ENCODE data around the gene ODAD3. TPM values are rescaled to one million over a fixed set of nuclear protein-coding genes. Genes with fewer than 3 reads are reported as not detected.

Gene ODAD3
- total and polyA plus RNA-seq, 2 of the 13 experiments (the other 11 are each of a cell fraction or from before 2014, with no cell fraction given), result 0.04 to 0.08 TPM

DNA sequence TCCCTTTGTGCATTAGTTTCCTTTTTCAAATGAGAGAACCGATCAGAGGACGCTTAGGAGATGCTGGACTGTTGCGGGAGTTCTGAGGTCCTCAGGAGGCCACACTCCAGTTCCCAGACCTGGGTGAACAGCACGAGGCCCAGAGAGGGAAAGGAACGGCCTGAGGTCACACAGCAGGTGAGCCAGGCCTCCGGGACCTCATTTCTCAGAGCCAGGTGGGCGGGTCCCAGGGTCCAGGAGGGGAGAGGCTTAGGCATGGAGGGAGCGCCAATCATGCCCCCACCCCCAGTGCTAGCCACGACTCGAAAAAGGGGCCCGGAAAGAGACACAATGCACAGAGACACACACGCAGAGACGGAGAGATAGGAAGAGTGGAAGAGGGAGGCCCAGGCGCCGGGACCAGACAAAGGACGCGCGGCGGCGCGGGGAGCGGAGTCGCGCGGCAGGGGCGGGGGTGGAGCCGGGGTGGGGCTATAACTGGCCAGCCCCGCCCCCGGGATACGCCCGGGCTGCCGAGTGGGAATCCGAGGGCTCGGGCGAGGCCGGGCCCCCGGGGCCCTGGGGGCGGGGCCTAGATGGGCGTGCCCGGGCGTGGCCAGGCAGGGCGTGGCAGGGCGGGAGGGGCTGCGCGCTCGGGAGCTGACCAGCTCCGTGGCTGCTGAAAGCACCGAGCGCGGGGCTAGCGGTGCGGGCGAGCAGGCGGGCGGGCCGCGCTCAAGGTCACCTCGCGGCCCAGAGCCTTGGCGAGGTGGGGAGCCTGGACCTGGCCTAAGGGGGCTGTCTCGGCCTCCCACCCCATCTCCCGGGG lies 44.4 kb upstream of the ODAD3 start (continued):
- no peak for TF ChIP-seq ZFP90 (CRISPR knock-in tag; IDR thresholded peaks at IDR 0.05; ENCODE audit: borderline replicate concordance)
- TF ChIP-seq, protein P1, sequence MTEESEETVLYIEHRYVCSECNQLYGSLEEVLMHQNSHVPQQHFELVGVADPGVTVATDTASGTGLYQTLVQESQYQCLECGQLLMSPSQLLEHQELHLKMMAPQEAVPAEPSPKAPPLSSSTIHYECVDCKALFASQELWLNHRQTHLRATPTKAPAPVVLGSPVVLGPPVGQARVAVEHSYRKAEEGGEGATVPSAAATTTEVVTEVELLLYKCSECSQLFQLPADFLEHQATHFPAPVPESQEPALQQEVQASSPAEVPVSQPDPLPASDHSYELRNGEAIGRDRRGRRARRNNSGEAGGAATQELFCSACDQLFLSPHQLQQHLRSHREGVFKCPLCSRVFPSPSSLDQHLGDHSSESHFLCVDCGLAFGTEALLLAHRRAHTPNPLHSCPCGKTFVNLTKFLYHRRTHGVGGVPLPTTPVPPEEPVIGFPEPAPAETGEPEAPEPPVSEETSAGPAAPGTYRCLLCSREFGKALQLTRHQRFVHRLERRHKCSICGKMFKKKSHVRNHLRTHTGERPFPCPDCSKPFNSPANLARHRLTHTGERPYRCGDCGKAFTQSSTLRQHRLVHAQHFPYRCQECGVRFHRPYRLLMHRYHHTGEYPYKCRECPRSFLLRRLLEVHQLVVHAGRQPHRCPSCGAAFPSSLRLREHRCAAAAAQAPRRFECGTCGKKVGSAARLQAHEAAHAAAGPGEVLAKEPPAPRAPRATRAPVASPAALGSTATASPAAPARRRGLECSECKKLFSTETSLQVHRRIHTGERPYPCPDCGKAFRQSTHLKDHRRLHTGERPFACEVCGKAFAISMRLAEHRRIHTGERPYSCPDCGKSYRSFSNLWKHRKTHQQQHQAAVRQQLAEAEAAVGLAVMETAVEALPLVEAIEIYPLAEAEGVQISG (CRISPR knock-in tag; IDR thresholded peaks at IDR 0.05), result 0 out of 2 replicates have a peak, but pooled peaks have one; percentile 24
- TF ChIP-seq, protein P2, sequence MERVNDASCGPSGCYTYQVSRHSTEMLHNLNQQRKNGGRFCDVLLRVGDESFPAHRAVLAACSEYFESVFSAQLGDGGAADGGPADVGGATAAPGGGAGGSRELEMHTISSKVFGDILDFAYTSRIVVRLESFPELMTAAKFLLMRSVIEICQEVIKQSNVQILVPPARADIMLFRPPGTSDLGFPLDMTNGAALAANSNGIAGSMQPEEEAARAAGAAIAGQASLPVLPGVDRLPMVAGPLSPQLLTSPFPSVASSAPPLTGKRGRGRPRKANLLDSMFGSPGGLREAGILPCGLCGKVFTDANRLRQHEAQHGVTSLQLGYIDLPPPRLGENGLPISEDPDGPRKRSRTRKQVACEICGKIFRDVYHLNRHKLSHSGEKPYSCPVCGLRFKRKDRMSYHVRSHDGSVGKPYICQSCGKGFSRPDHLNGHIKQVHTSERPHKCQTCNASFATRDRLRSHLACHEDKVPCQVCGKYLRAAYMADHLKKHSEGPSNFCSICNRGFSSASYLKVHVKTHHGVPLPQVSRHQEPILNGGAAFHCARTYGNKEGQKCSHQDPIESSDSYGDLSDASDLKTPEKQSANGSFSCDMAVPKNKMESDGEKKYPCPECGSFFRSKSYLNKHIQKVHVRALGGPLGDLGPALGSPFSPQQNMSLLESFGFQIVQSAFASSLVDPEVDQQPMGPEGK (CRISPR knock-in tag; IDR thresholded peaks at IDR 0.05), result peak; percentile 13; the same call in 1 of the 2 replicates
- TF ChIP-seq ZNF713 (CRISPR knock-in tag; IDR thresholded peaks at IDR 0.05), result no peak
- peak; percentile 86 for TF ChIP-seq SAP130 (CRISPR knock-in tag; IDR thresholded peaks at IDR 0.05; ENCODE audit: low read depth)
- TF ChIP-seq ZFP36 (IDR thresholded peaks at IDR 0.05; ENCODE audit: borderline replicate concordance, low read depth, low read length, partially characterized antibody), result no peak
- peak; percentile 34 for TF ChIP-seq YY1 (IDR thresholded peaks at IDR 0.05; ENCODE audit: insufficient read depth, insufficient replicate concordance, low read depth, low read length)
- no peak for TF ChIP-seq SMARCE1 (IDR thresholded peaks at IDR 0.05; ENCODE audit: borderline replicate concordance)
- no peak for TF ChIP-seq ZMAT3 (CRISPR knock-in tag; conservative IDR thresholded peaks at IDR 0.05)
- peak; percentile 52; the same call in 1 of the 2 replicates for TF ChIP-seq SP4 (CRISPR knock-in tag; IDR thresholded peaks at IDR 0.05)
- peak; percentile 48; the same call in 1 of the 2 replicates for TF ChIP-seq SIN3A (IDR thresholded peaks at IDR 0.05; ENCODE audit: borderline replicate concordance, low read depth, low read length)
- TF ChIP-seq ZMYM3 (CRISPR knock-in tag; IDR thresholded peaks at IDR 0.05), result peak; percentile 90
- peak; percentile 92 for TF ChIP-seq MIER2 (CRISPR knock-in tag; IDR thresholded peaks at IDR 0.05)
- no peak for TF ChIP-seq ZBTB8A (CRISPR knock-in tag; IDR thresholded peaks at IDR 0.05; ENCODE audit: borderline replicate concordance, low read depth)
- TF ChIP-seq ZKSCAN8 (CRISPR knock-in tag; IDR thresholded peaks at IDR 0.05; ENCODE audit: borderline replicate concordance), result no peak
- TF ChIP-seq IKZF1 (IDR thresholded peaks at IDR 0.05), result no peak
- TF ChIP-seq, protein P3, sequence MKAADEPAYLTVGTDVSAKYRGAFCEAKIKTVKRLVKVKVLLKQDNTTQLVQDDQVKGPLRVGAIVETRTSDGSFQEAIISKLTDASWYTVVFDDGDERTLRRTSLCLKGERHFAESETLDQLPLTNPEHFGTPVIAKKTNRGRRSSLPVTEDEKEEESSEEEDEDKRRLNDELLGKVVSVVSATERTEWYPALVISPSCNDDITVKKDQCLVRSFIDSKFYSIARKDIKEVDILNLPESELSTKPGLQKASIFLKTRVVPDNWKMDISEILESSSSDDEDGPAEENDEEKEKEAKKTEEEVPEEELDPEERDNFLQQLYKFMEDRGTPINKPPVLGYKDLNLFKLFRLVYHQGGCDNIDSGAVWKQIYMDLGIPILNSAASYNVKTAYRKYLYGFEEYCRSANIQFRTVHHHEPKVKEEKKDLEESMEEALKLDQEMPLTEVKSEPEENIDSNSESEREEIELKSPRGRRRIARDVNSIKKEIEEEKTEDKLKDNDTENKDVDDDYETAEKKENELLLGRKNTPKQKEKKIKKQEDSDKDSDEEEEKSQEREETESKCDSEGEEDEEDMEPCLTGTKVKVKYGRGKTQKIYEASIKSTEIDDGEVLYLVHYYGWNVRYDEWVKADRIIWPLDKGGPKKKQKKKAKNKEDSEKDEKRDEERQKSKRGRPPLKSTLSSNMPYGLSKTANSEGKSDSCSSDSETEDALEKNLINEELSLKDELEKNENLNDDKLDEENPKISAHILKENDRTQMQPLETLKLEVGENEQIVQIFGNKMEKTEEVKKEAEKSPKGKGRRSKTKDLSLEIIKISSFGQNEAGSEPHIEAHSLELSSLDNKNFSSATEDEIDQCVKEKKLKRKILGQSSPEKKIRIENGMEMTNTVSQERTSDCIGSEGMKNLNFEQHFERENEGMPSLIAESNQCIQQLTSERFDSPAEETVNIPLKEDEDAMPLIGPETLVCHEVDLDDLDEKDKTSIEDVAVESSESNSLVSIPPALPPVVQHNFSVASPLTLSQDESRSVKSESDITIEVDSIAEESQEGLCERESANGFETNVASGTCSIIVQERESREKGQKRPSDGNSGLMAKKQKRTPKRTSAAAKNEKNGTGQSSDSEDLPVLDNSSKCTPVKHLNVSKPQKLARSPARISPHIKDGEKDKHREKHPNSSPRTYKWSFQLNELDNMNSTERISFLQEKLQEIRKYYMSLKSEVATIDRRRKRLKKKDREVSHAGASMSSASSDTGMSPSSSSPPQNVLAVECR (CRISPR knock-in tag; IDR thresholded peaks at IDR 0.05; ENCODE audit: borderline replicate concordance), result peak; percentile 61; the same call in 1 of the 2 replicates
- peak; percentile 38; the same call in 1 of the 2 replicates for TF ChIP-seq GABPB1 (CRISPR knock-in tag; IDR thresholded peaks at IDR 0.05)
- TF ChIP-seq SALL2 (CRISPR knock-in tag; IDR thresholded peaks at IDR 0.05), result 0 out of 2 replicates have a peak, but pooled peaks have one; percentile 23
- TF ChIP-seq SP1 (IDR thresholded peaks at IDR 0.05), result no peak
- TF ChIP-seq SP1 (CRISPR knock-in tag; IDR thresholded peaks at IDR 0.05), result peak; percentile 82
- no peak for TF ChIP-seq FOXK2 (IDR thresholded peaks at IDR 0.05)
